B cell (primary cell): ENCODE data around the gene HS3ST1. TPM values are rescaled to one million over a fixed set of nuclear protein-coding genes. Genes with fewer than 3 reads are reported as not detected.

Experiments
- ATAC-seq: fragments of 200-7000 bp; cut with Tn5 transposase; one replicate; pipeline ENCODE4 v1.10.0; 2021; ENCODE audit warnings: low read depth, mild to moderate bottlenecking, moderate number of reproducible peaks, moderate library complexity
- CTCF ChIA-PET: fragments of 350-600 bp; sonication (Branson Sonifier 250); formaldehyde crosslinking; loops from one replicate; lab custom pipeline; 2021; ENCODE audit warnings: antibody characterized with exemption, inconsistent platforms; lab: Charles Lee
- POLR2A ChIA-PET: fragments of 350-600 bp; sonication (Branson Sonifier 250); formaldehyde crosslinking; loops from one replicate; lab custom pipeline; 2021; ENCODE audit warnings: antibody characterized with exemption; lab: Charles Lee
- DNase-seq: peaks from one replicate; pipeline ENCODE4 v3.0.0; 2013
- H2AFZ ChIP-seq: 2 replicates; pipeline ENCODE4 v1.6.1; 2012; ENCODE audit warnings: mild to moderate bottlenecking, low read depth, low read length; ENCODE audit not compliant: insufficient read depth, poor library complexity, severe bottlenecking
- H3K27ac ChIP-seq, 2 donors: 1 replicate in 1 of 2; 2 replicates in 1 of 2; pipeline ENCODE4 v1.5.1; 2012 to 2013; ENCODE audit warnings: low read length in 2 of 2, mild to moderate bottlenecking in 2 of 2, moderate library complexity in 1 of 2
- H3K27me3 ChIP-seq, 4 experiments: fragments of 200-600 bp in 1 of 4; sonication (generic) in 1 of 4; replicated peaks in 1 of 4; 1 replicate in 2 of 4; 2 replicates in 2 of 4; pipeline versions ENCODE4 v1.6.1 to v1.7.0; 2013 to 2016; ENCODE audit warnings: low read length in 3 of 4, mild to moderate bottlenecking in 2 of 4, mixed read lengths in 1 of 4, moderate library complexity in 1 of 4; ENCODE audit not compliant: insufficient read depth in 4 of 4, control insufficient read depth in 3 of 4; ENCODE audit errors: control extremely low read depth in 1 of 4
- H3K36me3 ChIP-seq, 2 experiments: replicated peaks in 1 of 2; 1 replicate in 1 of 2; 2 replicates in 1 of 2; pipeline versions ENCODE4 v1.6.1 to v1.7.1; 2013; ENCODE audit warnings: low read length in 1 of 2; ENCODE audit not compliant: insufficient read depth in 2 of 2, control insufficient read depth in 1 of 2; ENCODE audit errors: control extremely low read depth in 1 of 2, extremely low read depth in 1 of 2
- H3K4me1 ChIP-seq, 2 donors: fragments of 200-600 bp in 1 of 2; sonication (generic) in 1 of 2; 1 replicate in 1 of 2; 2 replicates in 1 of 2; pipeline versions ENCODE4 v1.5.1 to v1.6.1; 2013 to 2017; ENCODE audit warnings: low read length in 2 of 2; ENCODE audit not compliant: control insufficient read depth in 2 of 2, insufficient read depth in 2 of 2
- H3K4me2 ChIP-seq: replicated peaks from 2 replicates; pipeline ENCODE3; 2012; ENCODE audit warnings: mild to moderate bottlenecking, low read depth, low read length; ENCODE audit not compliant: poor library complexity, severe bottlenecking
- H3K4me3 ChIP-seq, 5 experiments: fragments of 200-600 bp in 1 of 5; sonication (generic) in 1 of 5; 1 replicate in 3 of 5; 2 replicates in 2 of 5; pipeline versions ENCODE4 v1.5.1 to v1.7.0; 2011 to 2016; ENCODE audit warnings: low read length in 4 of 5, mild to moderate bottlenecking in 4 of 5, low read depth in 2 of 5, control low read depth in 1 of 5, moderate library complexity in 1 of 5; ENCODE audit not compliant: insufficient read depth in 1 of 5; ENCODE audit errors: control extremely low read depth in 1 of 5, extremely low read depth in 1 of 5
- H3K79me2 ChIP-seq: fragments of 200-600 bp; sonication (generic); one replicate; pipeline ENCODE4 v1.6.0; 2016; ENCODE audit warnings: low read length; ENCODE audit not compliant: control insufficient read depth, insufficient read depth
- H3K9ac ChIP-seq: fragments of 200-600 bp; sonication (generic); 2 replicates; pipeline ENCODE4 v1.6.1; 2017; ENCODE audit warnings: mild to moderate bottlenecking, low read length, moderate library complexity
- H3K9me3 ChIP-seq, 3 donors: one replicate each; pipeline versions ENCODE4 v1.6.1 to v1.7.1; 2013; ENCODE audit warnings: low read length in 2 of 3; ENCODE audit not compliant: control insufficient read depth in 2 of 3, insufficient read depth in 1 of 3; ENCODE audit errors: control extremely low read depth in 1 of 3
- H4K20me1 ChIP-seq: 2 replicates; pipeline ENCODE4 v1.6.0; 2012; ENCODE audit warnings: mild to moderate bottlenecking, low read length; ENCODE audit not compliant: insufficient read depth, control insufficient read depth, poor library complexity, severe bottlenecking
- H3K27ac Mint-ChIP-seq: one replicate; pipeline ENCODE4 v1.8.0; 2021; ENCODE audit warnings: mixed read lengths
- H3K27me3 Mint-ChIP-seq: one replicate; pipeline ENCODE4 v1.8.0; 2021; ENCODE audit warnings: mixed read lengths
- H3K4me1 Mint-ChIP-seq: one replicate; pipeline ENCODE4 v1.8.0; 2021; ENCODE audit warnings: mixed read lengths
- H3K4me3 Mint-ChIP-seq: one replicate; pipeline ENCODE4 v1.8.0; 2021; ENCODE audit warnings: mixed read lengths
- H3K9me3 Mint-ChIP-seq: one replicate; pipeline ENCODE4 v1.8.0; 2022; ENCODE audit warnings: mixed read lengths; ENCODE audit not compliant: insufficient read depth
- EZH2 ChIP-seq: IDR thresholded peaks from 2 replicates; pipeline ENCODE4 v1.6.1; 2012; ENCODE audit warnings: borderline replicate concordance, low read depth, mild to moderate bottlenecking, moderate library complexity, low read length; ENCODE audit not compliant: insufficient read depth, poor library complexity, severe bottlenecking
- WGBS: methylation state at CpG from one replicate; pipeline ENCODE4 v1.1.5; 2013; ENCODE audit warnings: missing lambda C conversion rate; ENCODE audit not compliant: insufficient coverage; 5-methylcytosine and 5-hydroxymethylcytosine counted together
- intact Hi-C: fragments of 100-400 bp; cut with micrococcal nuclease; formaldehyde crosslinking; loops from one replicate; pipeline ENCODE4 v1.10.0; 2022
- polyA plus RNA-seq: library from polyadenylated mRNA; depleted of rRNA; stranded (reverse); fragments of >200 nt; gene quantifications from 2 replicates; pipeline ENCODE4 v1.2.3, GENCODE V29; 2012
- total RNA-seq, 2 donors: library from RNA; stranded (reverse); fragments of 120-200 nt in 1 of 2; gene quantifications; 1 replicate in 1 of 2; 2 replicates in 1 of 2; pipeline versions ENCODE4 v1.2.3 to v1.2.4, GENCODE V29; 2013 to 2022
- TF ChIP-seq, protein P1 (sequence below): fragments of 200-600 bp; IDR thresholded peaks from one replicate; pipeline ENCODE4 v1.8.0; 2022; ENCODE audit warnings: antibody characterized with exemption, mild to moderate bottlenecking

The HS3ST1 gene
- total and polyA plus RNA-seq, 2 donors (not counting 1 experiment from before 2014, with no cell fraction given) = 4.3 to 17.7 TPM

DNA sequence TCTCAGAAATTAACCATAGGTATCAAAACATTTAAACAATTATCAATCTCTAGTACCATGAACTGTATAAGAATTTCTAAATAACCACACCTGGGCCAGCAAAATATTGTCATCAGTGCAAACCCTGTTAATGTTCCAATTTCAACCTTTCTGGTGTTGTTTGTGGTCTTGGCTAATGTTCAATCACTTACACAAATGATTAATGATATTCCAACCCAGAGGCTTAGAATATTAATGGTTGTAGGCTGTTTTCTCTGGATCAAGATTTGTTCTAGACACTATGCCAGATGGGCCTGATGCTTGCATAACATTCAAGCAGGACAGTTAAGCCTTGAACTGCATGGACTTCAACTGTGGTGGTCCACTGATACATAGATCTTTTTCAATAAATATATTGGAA lies 69.1 kb downstream of the HS3ST1 start:
- no peak overlapping the region for H3K27ac ChIP-seq
- H3K4me3 ChIP-seq = no peak overlapping the region
- Mint-ChIP-seq H3K4me1 (no peaks in the 10 kb centered on the region), H3K4me3 (no peak overlapping the region), H3K27me3 (peaks cover 2% of the 10 kb centered on the region), H3K9me3 (peaks cover 2% of the 10 kb centered on the region), H3K27ac (no peak overlapping the region)
- H3K4me2 ChIP-seq = no peak overlapping the region
- POLR2A ChIA-PET = no interaction called here
- no peak overlapping the region for H3K9ac ChIP-seq
- ATAC-seq (no peak), DNase-seq (no peak)
- no peaks in the 10 kb centered on the region for H4K20me1 ChIP-seq
- CTCF ChIA-PET = no interaction called here
- H3K9me3 ChIP-seq = peaks cover 0 to 2% (median 0%) of the 10 kb centered on the region in 3 donors
- no peaks in the 10 kb centered on the region for H3K27me3 ChIP-seq
- H3K4me1 ChIP-seq = no peaks in the 10 kb centered on the region
- TF ChIP-seq, protein P1, sequence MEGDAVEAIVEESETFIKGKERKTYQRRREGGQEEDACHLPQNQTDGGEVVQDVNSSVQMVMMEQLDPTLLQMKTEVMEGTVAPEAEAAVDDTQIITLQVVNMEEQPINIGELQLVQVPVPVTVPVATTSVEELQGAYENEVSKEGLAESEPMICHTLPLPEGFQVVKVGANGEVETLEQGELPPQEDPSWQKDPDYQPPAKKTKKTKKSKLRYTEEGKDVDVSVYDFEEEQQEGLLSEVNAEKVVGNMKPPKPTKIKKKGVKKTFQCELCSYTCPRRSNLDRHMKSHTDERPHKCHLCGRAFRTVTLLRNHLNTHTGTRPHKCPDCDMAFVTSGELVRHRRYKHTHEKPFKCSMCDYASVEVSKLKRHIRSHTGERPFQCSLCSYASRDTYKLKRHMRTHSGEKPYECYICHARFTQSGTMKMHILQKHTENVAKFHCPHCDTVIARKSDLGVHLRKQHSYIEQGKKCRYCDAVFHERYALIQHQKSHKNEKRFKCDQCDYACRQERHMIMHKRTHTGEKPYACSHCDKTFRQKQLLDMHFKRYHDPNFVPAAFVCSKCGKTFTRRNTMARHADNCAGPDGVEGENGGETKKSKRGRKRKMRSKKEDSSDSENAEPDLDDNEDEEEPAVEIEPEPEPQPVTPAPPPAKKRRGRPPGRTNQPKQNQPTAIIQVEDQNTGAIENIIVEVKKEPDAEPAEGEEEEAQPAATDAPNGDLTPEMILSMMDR = no peak
- TF ChIP-seq EZH2 = no peak
- no peak overlapping the region for H2AFZ ChIP-seq
- H3K79me2 ChIP-seq = no peaks in the 10 kb centered on the region
- no peaks in the 10 kb centered on the region for H3K36me3 ChIP-seq
- intact Hi-C loops = no loop called here

DNA sequence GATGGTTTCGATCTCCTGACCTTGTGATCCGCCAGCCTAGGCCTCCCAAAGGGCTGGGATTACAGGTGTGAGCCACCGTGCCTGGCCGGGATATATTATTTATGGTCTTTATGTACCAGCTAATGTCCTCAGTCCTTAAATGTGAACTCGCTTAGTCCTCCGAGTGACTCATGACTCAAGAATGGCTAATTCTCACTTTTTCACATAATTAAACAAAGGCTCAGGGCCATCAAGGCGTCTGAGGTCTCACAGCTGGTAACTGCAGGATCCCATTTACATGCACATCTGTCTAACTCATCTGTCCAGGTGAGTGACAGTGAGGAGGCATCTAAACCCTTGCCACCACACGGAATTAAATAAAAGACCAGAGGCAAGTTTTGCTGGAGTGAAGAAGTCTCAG lies 73.5 kb downstream of the HS3ST1 start:
- no peak for DNase-seq
- H3K4me3 Mint-ChIP-seq = no peak overlapping the region
- CTCF ChIA-PET = no interaction called here
- POLR2A ChIA-PET = no interaction called here
- H3K36me3 ChIP-seq = no peaks in the 10 kb centered on the region
- intact Hi-C loops = no loop called here
- TF ChIP-seq, protein P1 = no peak
- no peak for TF ChIP-seq EZH2
- ATAC-seq = no peak
- H3K27me3 ChIP-seq = no peaks in the 10 kb centered on the region
- no peak overlapping the region for H3K27ac Mint-ChIP-seq
- WGBS = 71% methylated on average over 4 of the region's 8 CpGs
- no peak overlapping the region for H2AFZ ChIP-seq
- H3K4me2 ChIP-seq = no peak overlapping the region
- no peaks in the 10 kb centered on the region for H4K20me1 ChIP-seq
- H3K27me3 Mint-ChIP-seq = peaks cover 4% of the 10 kb centered on the region
- no peak overlapping the region for H3K9ac ChIP-seq
- no peak overlapping the region for H3K4me3 ChIP-seq
- H3K4me1 Mint-ChIP-seq = no peaks in the 10 kb centered on the region
- H3K27ac ChIP-seq = no peak overlapping the region
- H3K79me2 ChIP-seq = no peaks in the 10 kb centered on the region
- peaks cover 2% of the 10 kb centered on the region for H3K9me3 Mint-ChIP-seq
- peaks cover 0 to 2% (median 0%) of the 10 kb centered on the region in 3 donors for H3K9me3 ChIP-seq
- H3K4me1 ChIP-seq = no peaks in the 10 kb centered on the region
